NOMO-1 (cell line): ENCODE results near the gene RARB.

ENCODE experiments used
- DNase-seq, 2 experiments: peaks; one replicate each; lab custom pipeline; 2025; ENCODE audit not compliant: unreplicated experiment in 2 of 2; lab: John Stamatoyannopoulos, UW

RARB gene

DNA sequence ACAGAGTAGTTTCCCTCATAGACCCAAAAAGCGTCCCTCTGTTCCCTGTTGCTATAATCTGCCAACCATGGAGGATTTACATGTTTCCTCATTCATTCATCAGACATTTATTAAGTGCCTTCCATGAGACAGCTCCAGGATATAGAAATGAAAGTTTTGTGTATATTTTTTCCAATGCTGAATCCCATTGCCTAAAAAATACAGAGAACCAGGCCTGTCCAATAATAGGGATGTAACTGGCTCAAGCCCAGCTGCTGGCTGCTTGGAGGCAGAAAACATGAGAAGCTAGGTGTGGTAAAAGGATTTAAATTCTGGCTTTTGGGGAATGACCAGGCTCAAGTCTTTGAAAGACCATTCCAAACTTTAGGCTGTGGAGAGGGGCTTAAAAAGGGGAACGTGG lies 41.5 kb downstream of the RARB start:
- DNase-seq, result no peak

DNA sequence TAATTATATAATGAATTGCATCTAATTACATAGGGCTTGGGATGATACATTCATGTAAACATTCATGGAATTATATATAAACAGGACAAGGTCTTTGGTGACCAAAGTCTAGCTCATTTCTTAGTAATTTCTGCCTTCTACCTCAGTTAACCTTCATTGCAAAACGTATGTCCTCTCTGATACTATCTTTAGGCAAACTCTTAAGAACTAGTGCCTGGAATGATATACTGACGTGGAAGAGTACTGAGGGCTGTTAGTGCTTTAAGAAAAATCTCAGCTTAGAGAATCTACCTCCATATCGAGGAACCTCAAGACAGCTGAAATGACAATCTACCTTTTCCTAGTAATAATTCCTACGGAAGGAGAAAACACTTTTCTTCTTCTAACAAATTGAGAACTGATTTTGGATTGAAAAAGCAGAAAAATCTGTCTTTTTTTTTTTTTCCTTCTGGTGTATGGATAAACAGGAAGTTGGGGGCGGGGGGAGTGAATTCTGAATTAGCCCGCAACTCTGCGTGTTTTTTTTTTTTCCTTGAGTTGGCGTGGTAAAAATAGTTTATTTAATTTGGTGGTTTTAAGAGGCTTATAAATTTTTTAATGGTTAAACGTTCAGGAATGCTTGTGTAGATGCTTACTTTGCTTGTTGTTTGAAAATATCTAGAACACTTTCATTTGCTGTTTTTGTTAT lies 43.2 kb downstream of the RARB start:
- DNase-seq, result no peak

DNA sequence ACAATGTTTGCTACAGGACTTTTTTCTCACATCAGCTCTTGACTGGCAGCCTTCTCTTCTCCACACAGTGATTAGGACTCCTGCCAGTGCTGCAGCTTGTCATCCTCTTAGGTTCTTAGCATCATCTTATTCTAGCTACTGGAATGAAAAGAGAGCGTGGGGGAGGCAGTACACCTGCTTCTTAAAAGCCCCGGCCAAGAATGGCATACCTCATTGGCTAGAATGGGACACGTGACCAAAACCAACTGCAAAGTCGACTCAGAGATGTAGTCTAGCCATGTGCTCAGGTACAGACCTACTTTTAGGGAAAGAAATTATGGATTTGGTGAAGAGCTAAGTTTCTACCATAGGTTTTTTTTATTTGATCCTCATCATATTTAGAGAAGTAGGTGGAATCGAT lies 44.1 kb downstream of the RARB start:
- DNase-seq, result no peak

DNA sequence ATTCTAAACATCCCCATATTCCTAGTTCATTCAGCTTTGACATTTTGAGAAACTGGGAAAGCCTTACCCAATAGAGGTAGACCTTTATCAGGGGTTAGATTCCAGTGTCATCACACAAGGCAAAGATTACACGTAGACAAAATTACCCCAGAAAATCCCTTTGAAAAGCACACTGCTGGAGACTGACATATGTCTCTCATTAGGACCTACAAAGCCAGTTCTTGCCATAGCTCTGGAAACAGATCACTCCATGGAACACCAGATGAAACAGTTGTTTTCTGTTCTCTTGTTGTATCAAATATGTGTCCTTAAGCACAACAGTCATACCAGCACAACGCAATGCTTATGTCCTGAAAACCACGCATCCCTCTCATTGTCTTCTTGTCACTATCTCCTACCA lies 44.7 kb downstream of the RARB start:
- no peak for DNase-seq

DNA sequence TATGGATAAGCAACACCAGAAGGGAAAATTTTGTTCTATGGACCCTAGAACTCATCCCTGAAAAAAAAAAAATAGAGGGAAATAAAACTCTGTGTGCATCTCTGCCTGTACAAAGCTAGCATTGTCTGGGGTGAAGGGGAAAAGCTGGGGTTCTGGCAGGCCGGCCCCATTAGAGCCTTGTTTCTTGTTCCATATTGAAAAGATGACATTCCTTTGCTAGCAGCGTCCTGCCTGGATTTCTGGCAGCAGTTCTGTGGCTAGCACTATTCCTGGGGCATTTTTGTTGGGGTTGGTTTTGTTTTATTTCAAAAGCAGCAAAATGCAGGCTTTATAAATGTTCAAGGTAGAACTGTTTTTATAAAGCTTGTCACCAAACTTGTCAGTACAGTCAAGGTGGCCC lies 45.2 kb downstream of the RARB start:
- DNase-seq, result no peak

DNA sequence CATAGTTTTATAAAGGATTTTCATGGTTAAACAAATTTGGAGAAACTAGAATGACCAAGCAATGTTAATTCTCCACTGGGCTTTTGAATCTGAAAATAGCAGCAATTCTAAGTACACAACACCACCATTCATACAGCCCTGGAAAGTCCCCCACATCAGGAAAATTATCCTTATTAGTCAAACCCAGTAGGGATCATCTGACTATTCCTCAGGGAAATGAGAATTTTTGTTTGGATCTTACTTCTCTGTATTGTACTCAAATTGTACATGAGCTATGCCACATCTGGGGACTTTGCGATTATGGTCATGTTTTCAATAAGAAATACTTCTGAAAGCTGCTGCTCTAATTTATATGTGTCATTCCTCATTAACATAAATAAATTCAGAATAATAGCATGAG lies 46.0 kb downstream of the RARB start:
- DNase-seq, result no peak

DNA sequence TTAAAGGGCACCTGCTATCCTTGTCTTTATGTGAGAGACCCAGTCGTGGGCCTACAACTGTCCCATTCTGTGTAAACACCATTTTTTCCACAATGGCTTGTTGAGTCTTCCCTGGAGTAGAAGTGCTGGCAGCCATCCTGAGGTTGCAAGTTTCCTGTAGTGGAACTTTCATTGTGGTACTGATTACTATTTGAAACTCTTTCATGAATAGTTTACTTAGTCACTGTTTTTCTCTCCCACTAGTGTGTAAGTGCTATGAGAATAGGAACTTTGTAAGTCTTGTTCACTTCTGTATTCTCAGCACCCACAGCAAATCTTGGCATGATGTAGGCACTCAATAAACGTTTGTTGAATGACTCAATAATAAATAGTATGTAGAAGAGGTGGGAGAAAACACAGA lies 48.6 kb downstream of the RARB start:
- no peak for DNase-seq

DNA sequence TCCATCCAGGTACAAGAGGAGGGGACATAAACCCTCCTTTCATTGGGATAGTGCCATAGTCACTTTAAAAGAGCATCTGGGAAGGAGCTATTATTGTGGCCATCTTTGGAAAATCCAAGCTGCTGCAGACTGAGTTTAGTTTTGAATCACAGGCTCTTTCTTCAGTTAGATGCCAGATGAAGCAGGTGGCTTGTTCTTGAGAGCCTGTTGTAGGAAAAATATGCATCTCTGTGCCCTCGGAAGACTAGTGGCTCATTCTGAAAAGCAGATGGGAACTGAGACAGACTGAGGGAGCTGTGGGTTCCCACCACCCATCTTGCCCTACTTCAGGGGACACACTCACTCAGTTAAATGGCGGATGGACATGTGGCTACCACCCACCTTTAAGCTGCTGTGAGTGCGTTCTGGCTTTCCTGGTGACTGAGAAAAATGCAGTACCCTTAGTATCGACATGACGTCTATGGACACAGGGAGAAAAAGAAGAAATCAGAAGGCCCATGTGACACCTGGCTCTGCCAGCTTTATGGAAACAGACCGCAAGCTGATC lies 50.2 kb downstream of the RARB start:
- no peak for DNase-seq

DNA sequence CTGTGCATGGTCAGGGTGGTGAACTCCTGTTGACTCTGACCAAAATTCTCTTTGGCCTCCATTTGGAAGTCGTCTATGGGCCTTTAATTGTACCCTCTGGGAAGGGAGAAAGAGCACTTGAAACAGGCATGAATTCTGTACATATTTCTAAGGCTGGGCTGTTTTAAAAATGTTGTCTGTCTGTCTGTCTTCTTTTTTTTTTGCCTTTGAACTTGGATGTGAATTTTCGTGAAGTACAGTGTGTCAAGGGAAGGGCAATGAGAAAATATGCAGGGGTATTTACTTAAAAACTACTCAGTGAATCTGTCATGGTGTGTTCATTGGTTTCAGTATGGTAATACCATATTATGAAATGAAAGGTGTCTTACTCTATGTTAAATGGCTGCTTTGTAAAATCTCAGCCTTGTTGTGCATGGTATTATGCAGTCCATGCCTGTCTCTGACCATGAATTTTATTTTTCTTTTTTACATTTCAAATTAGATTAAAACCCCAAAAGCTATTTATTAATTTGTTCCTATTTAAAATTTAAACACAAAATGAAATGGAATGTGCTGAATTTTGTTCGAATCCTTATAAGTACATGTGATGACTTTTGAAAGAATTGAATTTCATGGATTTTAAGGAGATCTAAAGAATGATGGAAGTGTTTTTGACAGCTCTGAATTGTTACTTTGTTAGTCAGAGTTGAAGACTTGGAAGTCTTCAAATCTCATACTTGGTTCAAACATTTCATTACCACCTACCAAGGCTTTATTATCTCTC lies 51.1 kb downstream of the RARB start:
- DNase-seq, result no peak

DNA sequence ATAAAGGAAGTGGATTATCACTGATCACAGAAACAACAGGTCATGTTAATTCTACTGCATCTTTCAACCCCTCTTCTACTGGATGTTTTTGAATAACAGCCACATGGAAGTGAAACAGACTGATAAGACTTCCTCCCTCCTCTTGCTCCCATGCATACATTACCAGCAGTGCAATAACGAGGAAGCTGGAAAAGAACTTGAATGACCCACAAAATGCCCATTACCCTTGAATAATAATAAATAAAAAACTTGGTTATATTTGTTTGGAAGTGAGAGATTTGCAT lies 51.6 kb downstream of the RARB start:
- no peak for DNase-seq

DNA sequence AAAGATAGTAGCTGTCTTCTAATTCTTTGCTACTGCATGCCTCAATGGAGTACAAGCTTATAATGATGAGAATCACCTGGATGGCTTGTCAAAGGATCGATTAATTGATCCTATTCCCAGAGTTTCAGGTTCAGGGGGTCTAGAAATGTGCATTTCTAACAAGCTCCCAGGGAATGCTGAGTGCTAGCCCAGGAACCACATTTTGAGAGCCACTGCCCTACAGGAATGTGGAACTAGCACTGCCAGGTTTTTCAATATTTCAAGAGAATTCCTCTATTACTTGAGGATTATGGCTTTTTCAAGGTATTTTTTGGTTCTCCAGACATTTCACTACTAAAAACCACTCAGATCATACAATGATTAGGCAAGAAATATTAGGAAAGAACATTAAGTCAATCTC lies 52.7 kb downstream of the RARB start:
- DNase-seq, result no peak

DNA sequence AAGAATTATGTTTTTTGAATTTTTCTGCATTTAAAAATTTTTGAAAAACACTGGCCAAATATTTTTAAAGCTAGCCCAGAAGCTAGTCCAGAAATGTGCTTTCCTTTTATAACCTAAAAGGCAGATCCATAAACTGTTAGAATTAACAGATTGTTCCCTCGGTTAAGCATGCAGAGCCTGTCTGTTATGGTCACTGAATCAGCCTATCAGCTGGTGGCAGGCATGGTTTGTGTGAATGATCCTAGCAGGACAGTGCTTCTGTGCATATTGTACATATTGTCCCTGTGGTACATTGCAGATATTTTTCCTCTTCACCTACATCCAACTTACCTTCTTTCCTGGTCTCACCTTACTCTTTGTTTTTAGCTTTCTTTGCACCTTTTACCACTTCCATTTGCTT lies 53.3 kb downstream of the RARB start:
- no peak for DNase-seq

DNA sequence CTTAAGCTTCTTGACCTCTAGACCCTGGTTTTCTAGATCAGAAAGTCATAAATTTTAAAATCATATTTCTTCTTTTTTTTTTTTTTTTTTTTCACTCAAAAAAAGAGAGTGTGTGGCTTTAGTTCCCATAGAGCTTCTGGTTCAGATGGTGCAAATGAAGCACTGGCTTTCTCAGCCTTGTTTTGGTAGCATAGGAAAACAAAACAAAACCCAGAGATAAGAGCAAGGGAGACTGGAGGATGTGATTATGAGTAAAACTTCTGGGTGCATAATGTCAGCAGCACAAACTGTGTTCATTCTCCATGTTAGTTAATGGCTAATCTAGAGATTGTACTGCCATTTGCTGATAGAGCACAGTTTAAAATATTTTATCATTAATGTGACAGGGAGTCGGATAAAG lies 55.4 kb downstream of the RARB start:
- DNase-seq, result no peak

DNA sequence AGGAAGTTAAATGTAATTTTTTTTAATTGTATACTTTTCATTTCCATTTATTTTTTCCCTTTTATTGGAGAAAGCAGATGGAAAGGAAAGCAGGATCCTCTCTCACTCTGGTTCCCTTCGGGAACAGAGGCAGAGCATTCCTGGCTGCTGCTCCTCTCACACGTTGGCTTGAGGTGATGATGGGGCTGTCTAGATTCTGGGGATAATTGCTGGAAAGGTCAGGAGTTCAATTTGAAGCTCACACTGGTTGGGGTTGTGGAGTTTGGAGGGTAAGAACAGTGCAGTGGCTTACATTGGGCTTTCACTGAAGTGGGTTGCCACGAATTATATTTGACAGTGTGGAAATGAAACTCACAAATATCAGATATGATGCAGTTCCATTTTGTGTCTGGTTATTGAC lies 57.6 kb downstream of the RARB start:
- no peak for DNase-seq

DNA sequence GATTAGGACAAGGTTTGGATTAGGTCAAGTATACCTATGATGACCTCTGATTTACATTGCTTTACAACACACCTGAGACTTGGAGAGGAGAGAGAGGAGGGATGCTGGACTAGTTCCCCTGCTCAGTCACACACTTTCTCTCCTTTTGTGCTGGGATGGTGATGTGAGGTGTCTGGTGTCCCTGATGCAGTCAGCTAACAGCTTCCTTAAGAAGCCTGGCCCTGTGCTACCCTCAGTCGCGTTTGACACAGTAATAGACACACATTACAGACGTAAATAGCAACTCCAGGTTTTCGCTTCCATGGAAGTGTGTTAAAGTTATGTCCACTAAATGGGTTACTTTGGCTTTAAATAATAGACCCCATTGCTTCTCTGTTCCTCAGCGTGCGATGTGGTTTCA lies 58.9 kb downstream of the RARB start:
- DNase-seq, result no peak

DNA sequence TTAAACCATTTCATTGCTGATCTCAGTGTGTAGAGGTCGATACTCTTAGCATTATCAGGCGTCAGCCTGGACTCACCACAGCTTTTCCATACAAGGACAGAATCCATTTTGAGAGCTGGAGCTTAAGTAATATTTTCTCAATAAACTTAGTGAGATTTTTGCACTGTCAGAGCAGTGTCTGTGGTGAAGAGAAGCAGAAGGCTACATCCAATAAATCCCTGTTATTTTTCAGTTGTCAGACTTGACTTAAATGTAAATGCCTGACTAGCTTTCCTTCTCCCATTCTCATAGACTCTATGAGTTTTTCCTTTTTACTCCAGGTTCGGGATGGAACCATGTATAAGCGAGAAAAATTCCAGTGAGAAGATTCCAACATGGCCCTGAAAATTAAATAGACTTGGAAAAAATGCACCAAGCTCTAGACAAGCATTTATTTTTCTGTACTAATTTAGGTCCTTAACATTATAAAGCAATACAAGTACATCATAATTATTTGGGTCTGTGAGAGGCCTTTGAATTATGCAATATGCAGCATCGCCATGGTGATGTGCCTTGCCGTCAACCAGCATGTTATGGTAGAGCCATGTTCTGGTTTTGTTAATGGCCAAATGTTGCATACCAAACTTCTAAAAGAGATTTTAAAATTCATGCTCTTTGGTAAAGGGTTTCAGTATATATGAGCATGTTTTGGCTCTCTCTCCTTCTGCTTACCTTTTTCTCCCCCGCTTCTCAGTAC lies 62.0 kb downstream of the RARB start:
- no peak for DNase-seq

DNA sequence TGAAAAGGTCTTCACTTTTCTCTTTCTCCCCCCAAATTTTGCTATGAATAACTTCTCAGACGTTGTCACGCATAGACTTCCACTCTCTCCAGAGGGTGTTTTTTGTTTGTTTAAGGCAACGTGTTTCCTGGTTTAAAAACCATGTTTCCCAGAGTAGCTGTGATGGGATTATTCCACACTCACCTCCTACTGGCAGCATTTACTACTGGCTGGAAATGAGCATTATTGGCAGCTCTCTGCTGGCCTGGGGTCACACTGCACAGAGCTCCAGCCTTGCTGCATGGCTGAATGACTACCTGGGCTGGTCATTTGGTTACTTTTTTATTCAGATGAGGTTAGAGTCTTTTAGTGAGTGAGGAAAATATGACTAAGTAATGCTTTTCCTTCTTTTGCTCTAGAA lies 65.2 kb downstream of the RARB start:
- DNase-seq, result no peak

DNA sequence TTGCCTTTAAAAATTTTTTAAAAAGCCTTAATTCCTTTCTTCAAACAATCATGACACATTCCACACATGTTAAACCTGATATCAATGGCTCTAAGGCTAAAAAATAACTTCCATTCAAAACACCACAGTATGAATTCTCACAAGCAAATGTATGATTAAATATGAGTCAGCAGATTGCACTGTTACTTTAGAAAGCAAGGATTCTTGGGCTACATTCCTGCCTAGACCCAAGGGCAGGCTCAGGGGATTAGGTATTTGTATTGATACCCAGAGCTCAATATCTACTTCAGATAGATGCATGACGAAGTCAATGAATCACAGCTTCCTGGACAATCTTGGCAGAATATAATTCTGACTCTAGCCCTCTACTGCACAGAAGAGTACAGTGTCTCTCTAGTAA lies 65.7 kb downstream of the RARB start:
- DNase-seq, result no peak

DNA sequence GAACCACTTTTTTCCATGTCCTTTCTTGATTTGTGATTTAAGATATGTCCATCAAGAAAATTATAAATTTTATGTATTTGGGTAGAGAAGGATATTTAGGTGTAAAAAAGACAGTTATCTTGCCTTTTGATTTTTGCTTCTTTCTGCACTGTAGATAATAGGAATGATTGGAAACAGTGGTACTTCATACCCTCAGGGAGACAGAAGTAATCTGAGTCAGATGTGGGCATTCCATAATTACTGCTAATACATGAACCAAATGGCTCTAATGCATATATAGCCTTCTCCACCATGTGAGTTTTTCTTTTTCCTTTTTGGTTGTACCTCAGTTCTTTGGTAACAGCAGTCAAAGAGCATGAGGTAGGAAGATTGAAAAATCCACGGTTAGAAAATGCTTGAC lies 67.2 kb downstream of the RARB start:
- DNase-seq, result no peak

DNA sequence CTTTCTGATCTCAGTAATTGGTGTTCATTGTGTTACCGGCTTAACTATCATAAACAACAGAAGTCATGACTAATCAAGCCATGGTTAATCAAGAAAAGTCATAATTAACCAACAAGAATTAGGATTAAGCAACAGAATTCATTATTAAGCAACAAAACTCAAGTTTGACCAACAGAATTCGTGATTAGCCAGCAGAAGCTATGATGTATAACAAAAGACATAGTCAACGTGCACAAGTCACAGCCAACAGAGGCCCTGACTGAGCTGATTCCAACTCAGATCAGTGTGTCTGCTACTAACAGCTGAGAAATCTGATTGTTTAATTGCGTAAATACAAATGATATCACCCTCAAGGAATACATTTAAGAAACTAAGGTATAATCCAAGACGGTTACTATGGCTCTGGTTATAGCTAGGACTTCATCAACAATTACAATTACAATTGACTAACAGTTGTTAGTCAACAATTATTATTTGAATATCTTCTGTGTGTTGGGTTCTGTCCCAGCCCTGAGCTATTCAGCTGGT lies 67.7 kb downstream of the RARB start:
- DNase-seq, result no peak

DNA sequence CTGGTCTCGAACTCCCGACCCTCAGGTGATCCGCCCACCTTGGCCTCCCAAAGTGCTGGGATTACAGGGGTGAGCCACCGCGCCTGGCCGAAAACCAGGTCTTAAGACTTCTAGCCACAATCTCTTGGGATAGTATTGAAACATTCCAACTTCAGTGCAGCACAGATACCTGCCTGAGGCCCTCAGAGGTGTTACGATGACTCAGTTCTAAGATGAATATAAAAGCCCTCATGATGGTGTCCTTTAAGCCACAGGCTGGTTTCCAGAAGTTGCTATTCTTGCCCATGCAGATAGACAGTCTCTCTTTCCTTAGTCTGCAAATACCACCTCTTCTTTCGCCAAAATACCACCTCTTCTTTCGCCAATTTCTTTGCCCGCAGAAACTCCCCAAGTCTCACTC lies 69.0 kb downstream of the RARB start:
- no peak for DNase-seq

DNA sequence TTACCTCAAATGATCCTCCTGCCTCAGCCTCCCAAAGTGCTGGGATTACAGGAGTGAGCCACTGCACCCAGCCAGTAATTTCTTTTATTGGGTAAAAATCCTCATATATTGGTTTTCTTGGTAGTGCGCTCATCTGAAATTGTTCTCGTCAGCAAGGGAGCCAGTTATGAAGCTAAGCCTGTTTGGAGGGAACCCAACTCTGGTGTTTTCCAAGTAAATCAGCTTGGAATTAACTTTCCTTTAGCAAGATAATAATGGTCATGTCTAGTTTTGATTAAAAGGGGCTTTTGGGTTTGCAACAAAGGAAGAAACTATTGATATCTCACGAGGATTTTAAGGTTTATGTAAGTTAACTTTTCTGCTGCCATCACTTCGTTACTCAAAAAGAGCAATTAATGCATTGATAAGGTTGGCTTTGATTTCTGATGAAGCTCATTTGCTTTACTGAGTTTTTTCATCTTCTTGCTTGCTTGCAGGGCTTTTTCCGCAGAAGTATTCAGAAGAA lies 72.7 kb downstream of the RARB start:
- no peak for DNase-seq
